Thyroid gland (tissue), 4 donors: ENCODE results near the gene DCD.

Experiments used
- POLR2A ChIP-seq, 2 donors: fragments of 450-650 bp; IDR thresholded peaks; one replicate each; pipeline ENCODE4 v1.6.1; 2017; ENCODE audit warnings: antibody characterized with exemption in 2 of 2, mild to moderate bottlenecking in 2 of 2, moderate library complexity in 1 of 2
- TF ChIP-seq, protein P1 (sequence below), 6 experiments: fragments of 200-600 bp in 3 of 6; fragments of 450-650 bp in 3 of 6; sonication (generic) in 3 of 6; IDR thresholded peaks; one replicate each; pipeline ENCODE4 v1.5.1; 2016 to 2019; ENCODE audit warnings: antibody characterized with exemption in 6 of 6, mild to moderate bottlenecking in 2 of 6, inconsistent platforms in 1 of 6, moderate library complexity in 1 of 6

DNA sequence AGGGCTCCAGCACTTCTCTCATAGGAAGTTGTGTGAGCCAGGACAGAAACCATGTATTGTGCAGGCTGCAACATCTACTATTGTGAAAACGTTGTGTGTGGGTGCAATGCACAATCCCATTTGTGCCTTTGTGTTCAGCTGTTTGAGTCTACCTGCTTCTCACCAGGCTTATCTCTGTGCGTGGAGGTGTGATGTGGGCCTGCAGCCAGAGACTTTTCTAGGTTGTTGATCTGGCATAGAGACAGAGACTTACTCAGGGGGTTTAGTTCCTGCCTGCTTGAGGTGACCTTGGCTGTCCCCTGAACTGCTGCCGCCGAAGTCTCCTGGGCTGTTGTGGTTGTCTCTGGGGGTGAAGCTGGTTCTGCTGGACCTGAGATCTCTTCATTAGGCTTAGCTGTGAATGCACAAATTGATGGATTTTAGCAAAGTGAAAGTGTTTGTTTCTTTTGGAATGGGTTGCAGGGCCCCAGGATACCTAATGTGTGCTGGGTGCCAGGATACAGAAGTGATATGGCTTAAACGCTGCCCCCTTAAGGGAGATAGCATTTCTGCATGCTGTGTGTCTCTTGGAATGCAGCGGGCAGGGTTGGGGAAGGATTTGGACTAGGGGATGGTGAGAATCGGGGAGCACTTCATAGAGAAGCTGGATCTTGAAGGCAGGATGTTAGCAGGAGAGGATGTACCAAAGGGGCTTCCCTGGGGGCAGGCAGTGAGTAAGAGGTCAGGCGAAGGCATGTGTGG lies 16.0 kb downstream of the DCD start:
- TF ChIP-seq, protein P1, sequence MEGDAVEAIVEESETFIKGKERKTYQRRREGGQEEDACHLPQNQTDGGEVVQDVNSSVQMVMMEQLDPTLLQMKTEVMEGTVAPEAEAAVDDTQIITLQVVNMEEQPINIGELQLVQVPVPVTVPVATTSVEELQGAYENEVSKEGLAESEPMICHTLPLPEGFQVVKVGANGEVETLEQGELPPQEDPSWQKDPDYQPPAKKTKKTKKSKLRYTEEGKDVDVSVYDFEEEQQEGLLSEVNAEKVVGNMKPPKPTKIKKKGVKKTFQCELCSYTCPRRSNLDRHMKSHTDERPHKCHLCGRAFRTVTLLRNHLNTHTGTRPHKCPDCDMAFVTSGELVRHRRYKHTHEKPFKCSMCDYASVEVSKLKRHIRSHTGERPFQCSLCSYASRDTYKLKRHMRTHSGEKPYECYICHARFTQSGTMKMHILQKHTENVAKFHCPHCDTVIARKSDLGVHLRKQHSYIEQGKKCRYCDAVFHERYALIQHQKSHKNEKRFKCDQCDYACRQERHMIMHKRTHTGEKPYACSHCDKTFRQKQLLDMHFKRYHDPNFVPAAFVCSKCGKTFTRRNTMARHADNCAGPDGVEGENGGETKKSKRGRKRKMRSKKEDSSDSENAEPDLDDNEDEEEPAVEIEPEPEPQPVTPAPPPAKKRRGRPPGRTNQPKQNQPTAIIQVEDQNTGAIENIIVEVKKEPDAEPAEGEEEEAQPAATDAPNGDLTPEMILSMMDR (IDR thresholded peaks at IDR 0.05) = no peak
- TF ChIP-seq POLR2A (IDR thresholded peaks at IDR 0.05) = no peak
